ENCODE measurements around the gene OTUB1.

- TF ChIP-seq POLR2AphosphoS5 (IDR thresholded peaks at IDR 0.05; ENCODE audit: low read depth, low read length) (no peak), CTCF (IDR thresholded peaks at IDR 0.05 in 2 of 3, conservative IDR thresholded peaks at IDR 0.05 in 1 of 3; ENCODE audit: borderline replicate concordance in 1 of 3, insufficient read depth in 1 of 3, low read depth in 2 of 3, low read length in 2 of 3) (no peak), ZNF274 (IDR thresholded peaks at IDR 0.05; ENCODE audit: low read depth, low read length) (no peak), SRF (IDR thresholded peaks at IDR 0.05; ENCODE audit: low read depth) (no peak), JUND (IDR thresholded peaks at IDR 0.05) (no peak), POLR2A (IDR thresholded peaks at IDR 0.05; ENCODE audit: borderline replicate concordance, extremely low read depth, insufficient read depth, insufficient read length) (no peak), ZBTB33 (IDR thresholded peaks at IDR 0.05; ENCODE audit: extremely low read depth, insufficient replicate concordance, low read length) (no peak), EZH2 (IDR thresholded peaks at IDR 0.05) (no peak)
Measured at GRCh38 chr11:63986932-63987513, 785 bp downstream of the OTUB1 start.
